GM12873 (cell line): ENCODE data around the gene TRAM2.

Experiments used
- TF ChIP-seq, protein P1 (sequence below): IDR thresholded peaks from 2 replicates; pipeline ENCODE4 v1.5.1; 2012; ENCODE audit warnings: low read depth, mild to moderate bottlenecking, moderate library complexity, low read length, control low read depth; ENCODE audit not compliant: insufficient read depth; ENCODE audit errors: missing control alignments

TRAM2 gene

DNA sequence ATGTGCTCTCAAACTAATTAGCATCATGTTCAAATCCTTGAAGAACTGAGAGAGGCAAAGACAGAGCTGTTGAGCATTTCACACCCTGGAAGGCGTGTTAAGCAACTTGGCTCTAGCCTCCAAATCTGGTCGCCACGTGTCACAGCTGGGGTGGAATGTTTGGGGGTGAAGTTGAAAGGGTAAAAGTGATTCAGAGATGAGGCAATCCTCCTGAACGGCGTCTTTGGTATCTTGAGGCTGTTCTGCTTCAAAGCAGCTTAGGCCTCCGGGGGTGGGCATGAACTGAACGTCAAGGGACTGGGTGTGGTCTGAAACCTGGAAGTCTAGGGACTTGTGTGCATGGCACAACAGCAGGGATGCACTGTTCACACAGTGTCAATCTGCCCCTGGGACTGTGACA is 62.3 kb downstream of the TRAM2 start:
- TF ChIP-seq, protein P1, sequence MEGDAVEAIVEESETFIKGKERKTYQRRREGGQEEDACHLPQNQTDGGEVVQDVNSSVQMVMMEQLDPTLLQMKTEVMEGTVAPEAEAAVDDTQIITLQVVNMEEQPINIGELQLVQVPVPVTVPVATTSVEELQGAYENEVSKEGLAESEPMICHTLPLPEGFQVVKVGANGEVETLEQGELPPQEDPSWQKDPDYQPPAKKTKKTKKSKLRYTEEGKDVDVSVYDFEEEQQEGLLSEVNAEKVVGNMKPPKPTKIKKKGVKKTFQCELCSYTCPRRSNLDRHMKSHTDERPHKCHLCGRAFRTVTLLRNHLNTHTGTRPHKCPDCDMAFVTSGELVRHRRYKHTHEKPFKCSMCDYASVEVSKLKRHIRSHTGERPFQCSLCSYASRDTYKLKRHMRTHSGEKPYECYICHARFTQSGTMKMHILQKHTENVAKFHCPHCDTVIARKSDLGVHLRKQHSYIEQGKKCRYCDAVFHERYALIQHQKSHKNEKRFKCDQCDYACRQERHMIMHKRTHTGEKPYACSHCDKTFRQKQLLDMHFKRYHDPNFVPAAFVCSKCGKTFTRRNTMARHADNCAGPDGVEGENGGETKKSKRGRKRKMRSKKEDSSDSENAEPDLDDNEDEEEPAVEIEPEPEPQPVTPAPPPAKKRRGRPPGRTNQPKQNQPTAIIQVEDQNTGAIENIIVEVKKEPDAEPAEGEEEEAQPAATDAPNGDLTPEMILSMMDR = no peak

DNA sequence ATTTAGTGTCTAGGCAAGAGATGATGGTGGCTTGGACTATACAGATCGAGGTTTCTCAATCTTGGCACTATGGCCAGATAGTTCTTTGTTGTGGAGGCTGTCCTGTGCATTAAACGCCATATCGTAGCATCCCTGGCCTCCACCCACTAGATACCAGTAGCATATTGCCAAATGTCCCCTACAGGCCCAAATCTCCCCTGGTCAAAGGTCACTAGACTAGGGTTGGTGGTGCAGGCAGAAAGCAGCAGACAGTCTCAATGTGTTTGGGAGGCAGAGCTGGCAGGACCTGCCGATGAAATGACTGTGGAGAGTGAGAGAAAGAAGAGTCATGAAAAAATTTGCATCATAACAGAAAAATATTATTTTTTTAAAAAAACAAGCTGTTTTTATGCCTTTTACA is 63.0 kb downstream of the TRAM2 start:
- TF ChIP-seq, protein P1 = no peak

DNA sequence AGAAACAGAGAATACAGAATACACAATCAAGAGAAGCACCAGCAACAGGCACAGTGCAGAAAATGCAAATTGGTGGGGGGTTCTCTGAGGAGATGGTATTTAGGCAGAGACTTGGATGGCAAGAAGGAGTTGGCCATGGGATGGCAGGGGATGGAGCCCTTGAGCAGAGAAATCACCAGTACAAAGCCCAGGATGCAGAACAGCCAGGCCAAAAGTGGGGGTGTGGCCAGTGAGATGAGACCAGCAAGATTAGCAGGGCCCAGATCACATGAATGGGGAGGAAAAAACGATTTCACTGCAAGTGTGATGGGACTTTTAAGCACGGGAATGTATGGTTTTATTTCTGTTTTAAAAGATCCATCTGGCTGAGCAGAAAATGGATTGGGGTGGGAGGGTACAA is 63.4 kb downstream of the TRAM2 start:
- TF ChIP-seq, protein P1 = no peak

DNA sequence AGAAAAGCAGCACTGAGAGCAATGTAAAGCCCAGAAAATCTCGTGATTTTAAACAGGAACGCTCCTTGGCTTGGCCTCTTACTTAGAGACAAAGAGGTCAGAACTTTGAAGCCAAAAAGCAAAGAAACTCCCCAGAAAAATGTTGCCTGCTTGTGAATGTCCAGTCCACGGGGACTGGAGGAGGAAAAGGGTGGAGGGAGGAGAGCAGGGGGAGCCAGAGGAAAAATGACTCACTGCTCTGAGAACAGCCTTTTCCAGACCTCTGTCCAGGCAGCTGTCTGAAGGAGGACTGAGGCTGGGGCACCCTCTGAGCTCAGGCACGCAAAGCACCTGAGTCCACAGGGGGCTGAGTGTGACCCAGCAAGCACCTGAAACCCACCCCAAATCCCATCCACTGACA is 64.7 kb downstream of the TRAM2 start:
- TF ChIP-seq, protein P1 = no peak

DNA sequence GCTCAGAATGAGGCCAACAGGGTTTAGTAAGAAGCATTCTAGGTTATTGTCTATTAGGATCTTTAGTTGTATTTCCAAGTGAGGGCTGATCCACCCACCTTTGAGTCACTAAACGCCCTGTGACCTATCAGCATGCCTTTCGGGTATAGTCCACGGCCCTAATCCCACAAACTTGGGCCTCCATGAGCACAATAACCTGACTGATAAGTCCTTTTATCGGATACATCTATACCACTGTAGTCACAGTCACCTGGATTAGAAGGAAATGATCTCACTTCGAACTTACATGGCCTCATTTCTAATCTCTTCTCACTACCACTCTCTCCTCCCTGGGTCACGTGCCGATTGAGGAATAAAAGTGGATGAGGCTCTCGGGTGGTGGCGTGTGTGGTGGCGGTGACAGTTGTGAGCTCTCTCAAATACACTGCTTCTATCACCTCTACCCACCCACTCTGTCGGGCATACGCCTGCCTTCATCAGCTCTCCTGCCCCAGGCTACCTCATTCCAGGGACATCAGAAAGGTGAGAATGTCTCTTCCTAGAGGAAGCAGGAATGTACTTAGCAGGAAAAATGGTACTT is 65.2 kb downstream of the TRAM2 start:
- TF ChIP-seq, protein P1 = no peak

DNA sequence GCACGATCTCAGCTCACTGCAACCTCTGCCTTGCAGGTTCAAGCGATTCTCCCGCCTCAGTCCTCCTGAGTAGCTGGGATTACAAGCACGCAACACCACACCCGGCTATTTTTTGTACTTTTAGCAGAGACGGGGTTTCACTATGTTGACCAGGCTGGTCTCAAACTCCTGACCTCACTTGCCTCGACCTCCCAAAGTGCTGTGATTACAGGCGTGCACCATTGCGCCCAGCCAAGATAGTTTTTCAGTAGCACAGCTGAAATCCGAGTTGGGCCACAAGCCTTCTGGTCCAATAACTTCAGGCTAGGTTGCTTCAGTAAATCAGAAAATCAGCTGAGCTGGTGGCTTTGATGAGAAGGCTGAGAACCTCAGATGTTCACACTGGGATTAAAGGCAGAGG is 65.7 kb downstream of the TRAM2 start:
- TF ChIP-seq, protein P1 = no peak

DNA sequence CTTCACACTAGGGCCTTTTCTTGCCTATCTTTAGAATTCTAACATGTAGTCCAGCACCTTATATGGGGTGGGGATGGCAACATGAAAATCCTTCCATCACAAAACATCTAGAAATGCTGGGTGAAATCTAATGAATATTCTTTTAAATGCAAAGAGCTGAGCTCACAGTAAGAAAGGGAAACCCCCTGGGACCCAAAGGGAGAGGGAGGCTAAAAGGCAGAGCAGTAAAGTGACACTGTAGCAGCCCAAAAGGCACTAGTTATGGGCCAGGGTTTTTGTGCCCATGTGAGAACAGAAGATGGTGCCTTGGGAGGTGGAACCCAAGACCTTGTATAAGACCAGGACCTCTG is 66.7 kb downstream of the TRAM2 start:
- TF ChIP-seq, protein P1 = no peak
